Activated naive CD8-positive, alpha-beta T cell treated with anti-CD3 and anti-CD28 coated beads, Interleukin-2, amount 50 U/mL, for 16 hours (primary cell): ENCODE measurements around the gene UBE2V1.
"Not testable (repeated sequence)": the region's sequence is repeated elsewhere in the genome, so short reads cannot be mapped to it uniquely, and the experiment has no call there.

Experiments
- DNase-seq: peaks from one replicate; pipeline ENCODE4 v3.0.0-alpha.2; 2020; ENCODE audit warnings: low read depth, low spot score

Gene UBE2V1

DNA sequence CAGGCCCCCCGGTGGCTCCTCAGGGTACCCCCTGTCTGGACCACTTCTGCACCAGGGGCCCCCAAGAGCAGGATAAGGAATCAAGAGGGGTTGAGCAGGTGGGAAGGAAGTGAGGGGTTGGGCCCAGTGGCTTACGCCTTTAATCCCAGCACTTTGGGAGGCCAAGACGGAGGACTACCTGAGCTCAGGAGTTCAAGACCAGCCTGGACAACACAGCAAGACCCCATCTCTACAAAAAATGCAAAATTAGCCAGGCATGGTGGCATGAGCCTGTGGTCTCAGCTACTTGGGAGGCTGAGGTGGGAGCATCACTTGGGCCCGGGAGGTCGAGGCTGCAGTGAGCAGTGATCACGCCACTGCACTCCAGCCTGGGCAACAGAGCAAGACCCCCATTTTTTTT is 49.2 kb downstream of the UBE2V1 start:
- not testable (repeated sequence) for DNase-seq

DNA sequence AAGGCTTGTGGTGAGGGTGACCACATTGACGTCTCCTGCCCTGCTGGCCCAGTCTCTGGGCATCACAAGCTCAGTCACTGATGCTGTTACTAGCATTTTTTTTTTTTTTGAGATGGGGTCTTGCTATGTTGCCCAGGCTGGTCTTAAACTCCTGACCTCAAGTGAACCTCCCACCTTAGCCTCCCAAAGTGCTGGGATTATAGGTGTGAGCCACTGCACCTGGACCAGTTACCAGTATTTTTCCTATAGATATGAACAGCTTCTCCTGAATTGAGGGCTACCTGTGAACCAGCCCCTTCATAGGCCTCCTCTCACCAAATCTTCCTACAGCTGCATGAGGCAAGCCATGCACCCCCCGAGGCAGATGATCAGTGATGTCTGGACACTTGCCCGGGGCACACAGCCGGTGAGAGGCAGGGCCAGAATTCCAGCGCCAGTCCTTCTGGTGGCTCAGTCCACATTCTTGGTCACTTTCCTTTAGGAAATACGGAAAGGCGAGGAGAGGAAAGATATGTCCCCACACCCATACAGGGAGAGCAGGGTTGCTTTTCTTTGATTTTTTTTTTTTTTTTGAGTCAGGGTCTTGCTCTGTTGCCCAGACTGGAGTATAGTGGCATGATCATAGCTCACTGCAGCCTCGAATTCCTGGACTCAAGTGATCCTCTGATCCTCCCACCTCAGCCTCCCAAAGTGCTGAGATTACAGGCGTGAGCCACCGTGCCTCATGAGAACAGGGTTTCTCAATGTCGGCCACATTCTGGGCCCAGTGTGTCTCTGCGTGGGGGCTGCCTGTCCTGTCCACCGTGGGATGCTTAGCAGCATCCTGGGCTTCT is 50.7 kb downstream of the UBE2V1 start:
- no peak for DNase-seq

DNA sequence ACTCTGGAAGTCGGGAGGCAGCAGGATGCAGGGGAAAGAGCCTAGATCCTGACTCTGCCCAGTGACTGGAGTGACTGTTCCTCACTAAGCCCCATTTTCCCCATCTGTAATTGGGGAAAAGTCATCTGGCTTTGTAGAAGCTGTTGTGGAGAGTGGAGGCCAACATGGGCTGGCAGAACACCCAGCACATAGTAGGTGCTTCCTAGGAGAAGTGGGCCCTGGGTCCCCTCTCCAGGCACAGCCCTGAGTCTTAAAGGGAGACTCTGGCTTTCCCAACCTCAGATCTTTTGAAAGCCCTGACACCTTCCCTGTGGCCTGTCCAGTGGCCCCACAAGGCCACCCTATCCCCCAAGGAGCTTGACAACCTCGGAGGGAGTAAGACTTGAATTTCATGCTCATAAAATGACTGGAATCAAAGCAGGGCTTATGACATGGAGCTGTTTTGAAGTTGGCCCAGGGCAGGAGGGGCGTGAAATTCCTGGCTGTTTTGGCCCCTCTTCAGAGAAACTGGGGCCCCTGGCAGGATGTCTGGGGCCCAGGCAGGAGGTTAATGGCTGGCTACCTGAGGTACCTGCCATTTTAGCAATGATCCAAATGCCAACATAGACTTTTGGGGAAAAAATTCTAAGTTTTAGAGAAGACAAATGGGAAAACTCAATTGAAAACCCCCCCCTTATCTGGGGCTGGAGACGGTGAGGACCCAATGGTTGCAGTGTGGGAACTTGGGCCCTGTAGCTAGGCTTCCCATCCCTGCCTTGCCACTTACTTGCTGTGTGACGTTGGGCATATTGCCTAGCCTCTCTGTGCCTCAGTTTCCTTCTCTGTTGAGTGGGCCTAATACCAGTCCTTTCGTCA is 51.6 kb downstream of the UBE2V1 start:
- DNase-seq: no peak

DNA sequence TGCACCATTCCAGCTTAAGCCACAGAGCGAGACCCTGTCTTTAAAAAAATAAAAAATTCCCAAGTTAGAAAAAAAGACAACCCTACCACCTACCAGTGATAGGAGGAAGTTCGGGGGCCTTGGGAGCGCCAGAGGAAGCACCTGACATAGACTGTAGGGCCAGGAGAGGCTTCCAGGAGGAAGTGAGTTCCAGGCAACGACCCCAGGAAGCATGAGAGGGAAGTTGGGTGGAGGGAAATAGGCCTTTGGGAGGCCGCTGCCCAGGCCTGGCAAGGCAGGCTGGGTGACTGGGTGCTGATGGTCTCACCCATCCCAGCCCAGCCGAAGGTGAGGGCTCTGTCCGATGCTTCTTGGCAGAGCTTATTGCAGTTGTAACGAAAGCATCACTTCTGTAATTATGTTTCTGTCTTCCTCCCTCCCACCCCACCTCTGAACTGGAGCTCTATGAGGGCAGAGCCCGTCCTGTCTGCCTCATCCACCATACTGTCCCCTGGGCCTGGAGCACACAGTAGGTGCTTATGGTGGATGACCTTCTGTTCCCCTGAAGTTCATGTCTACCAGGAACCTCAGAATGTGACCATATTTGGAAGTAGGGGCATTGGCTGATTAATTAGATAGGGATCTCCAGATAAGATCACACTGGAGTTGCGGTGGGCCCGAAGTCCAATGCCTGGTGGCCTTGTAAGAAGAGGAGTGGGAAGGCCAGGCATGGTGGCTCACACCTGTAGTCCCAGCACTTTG is 54.1 kb downstream of the UBE2V1 start:
- DNase-seq: no peak

DNA sequence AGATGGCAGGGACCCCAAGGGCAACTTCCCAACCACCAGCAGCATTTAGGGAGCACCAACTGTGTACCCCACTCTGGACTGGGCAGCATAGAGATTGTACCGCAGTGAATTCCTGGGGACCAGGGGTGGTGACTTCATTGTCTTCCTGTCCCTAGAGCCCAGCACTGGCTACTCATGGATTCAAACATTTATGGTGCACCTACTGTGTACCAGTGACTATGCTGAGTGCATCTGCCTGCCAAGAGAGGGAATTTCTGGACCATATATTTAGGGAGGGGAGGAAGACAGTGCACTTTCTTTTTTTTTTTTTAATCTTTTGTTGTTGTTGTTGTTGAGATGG is 55.3 kb downstream of the UBE2V1 start:
- DNase-seq: no peak

DNA sequence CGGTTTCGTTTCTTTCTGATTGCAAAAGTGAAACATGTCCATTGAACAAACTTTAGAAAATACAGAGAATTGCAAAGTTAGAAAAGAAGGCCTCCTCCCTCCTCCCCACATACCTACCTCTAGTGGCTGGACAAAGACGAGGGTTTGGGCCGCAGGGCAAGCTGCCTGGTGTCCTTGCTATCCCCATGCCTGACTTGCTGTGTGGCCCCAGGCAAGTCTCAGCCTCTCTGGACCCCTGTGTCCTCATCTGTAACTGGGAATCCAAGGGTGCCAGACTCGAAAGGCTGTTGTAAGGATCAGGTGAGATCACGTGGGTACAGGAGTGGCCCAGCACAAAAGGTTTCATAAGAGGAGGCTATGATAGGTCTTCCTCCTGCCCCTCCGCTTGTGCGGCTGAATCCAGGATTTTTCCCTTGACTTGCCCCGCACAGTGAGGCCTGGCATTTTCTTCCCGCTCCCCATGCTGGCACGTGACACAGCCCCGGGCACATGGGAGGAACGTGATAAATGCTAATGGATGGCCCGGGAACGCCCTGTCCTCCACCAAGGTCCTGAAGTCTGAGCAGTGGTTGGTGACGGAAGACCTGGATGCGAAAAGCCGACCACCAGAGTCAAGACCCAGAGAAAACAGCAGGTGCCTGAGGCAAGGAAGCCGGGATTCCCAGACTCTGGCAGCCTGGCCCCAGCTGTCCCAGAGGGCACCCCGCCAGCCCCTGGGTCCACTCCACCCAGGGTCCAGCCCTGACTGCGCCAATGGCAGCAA is 55.8 kb downstream of the UBE2V1 start:
- no peak for DNase-seq

DNA sequence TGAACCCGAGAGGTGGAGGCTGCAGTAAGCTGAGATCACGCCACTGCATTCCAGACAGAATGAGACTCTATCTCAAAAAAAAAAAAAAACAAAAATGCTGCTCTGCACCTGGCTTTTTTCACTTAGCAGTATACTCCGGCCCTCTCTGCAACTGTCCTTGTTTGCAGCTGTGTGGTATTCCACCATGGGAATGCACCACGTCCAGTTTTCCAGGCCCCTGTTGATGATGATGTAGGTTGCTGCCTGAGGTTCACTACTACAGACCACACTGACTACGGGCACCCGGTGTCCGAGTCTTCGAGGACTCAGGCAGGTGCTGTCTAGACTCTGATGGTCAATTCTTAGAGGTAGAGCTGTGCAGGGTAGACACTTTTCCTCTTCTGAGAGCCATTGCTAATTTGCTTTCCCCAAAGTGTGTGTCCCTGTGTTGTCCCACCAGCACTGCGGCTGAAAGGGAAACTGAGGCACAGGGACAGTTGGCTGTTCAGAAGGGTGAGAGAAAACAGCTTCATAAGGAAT is 56.5 kb downstream of the UBE2V1 start:
- DNase-seq: no peak

DNA sequence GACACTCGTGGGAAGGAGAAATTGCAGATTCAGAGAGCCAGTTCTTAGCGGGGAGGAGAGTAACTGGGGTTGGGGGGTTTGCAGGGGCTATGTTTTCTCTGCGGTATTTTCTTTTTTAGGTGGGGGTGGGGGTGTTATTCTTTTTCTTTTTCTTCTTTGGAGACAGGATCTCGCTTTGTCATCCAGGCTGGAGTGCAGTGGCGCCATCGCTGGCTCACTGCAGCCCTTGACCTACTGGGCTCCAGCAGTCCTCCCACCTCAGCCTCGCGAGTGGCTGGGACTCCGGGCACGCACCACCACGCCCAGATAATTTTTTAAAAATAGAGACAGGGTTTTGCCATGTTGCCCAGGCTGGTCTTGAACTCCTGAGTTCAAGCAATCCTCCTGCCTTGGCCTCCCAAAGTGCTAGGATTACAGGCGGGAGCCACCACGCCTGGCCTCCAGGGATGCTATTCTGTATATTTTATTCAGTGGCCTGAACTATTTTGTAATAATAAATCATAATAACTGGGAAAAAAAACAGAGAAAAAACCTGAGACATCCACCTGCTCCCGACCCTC is 57.3 kb downstream of the UBE2V1 start:
- DNase-seq: no peak

DNA sequence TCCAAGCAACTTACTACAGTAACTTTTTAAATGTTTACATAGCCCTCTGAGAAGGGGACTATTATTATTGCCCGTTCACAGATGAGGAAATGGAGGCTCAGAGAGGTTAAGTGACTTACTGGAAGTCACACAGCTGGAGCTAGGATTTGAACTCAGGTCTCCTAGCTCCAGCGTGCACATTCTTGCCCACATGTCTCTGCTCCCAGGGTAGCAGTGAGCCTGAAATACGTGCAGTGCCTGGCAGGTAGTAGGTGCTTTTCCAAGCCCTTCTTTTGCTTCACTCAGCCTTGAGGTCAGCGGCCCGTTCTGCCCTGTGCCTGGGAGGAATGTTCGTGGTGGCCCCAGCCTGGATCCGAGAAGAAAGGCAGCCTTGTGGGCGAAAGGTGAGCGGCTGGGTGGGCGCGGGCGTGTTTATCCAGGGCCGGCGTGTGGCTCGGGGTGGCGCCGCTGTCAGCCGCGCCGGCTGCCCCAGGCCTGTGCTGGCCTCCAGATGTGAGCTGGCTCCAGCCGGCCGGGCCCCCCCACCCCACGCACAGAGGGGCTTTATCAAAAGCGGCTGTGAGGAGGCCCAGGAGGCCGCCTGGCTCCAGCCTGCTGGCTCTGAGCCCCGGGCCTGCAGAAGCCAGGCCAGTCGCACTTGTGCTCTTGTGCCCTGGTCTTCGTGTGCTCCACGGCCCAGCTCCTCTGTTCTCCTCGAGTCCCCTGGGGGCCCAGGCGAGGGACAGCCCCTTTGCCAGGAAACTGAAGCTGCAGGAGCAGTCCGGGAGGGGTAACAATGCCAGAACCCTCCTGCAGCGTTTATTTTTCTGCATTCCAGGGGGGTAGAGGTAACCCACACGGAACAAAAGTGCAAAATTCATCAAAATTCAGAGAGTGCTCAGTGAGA is 58.1 kb downstream of the UBE2V1 start:
- no peak for DNase-seq

DNA sequence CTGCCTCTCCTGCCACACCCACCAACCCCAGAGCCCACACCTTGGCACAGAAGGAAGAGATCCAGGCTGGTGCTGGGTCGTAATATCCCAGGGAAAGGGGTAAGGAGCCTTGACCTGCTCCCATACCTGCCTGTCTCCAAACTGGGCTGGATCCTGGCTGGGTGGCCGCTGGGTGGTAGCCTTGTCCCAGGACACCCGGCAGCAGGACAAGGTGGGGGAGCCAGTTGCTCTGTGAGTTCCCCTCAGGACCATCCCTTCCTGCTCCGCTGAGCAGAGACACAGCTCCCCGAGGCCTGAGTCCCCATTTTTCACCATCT is 58.8 kb downstream of the UBE2V1 start:
- DNase-seq: no peak

DNA sequence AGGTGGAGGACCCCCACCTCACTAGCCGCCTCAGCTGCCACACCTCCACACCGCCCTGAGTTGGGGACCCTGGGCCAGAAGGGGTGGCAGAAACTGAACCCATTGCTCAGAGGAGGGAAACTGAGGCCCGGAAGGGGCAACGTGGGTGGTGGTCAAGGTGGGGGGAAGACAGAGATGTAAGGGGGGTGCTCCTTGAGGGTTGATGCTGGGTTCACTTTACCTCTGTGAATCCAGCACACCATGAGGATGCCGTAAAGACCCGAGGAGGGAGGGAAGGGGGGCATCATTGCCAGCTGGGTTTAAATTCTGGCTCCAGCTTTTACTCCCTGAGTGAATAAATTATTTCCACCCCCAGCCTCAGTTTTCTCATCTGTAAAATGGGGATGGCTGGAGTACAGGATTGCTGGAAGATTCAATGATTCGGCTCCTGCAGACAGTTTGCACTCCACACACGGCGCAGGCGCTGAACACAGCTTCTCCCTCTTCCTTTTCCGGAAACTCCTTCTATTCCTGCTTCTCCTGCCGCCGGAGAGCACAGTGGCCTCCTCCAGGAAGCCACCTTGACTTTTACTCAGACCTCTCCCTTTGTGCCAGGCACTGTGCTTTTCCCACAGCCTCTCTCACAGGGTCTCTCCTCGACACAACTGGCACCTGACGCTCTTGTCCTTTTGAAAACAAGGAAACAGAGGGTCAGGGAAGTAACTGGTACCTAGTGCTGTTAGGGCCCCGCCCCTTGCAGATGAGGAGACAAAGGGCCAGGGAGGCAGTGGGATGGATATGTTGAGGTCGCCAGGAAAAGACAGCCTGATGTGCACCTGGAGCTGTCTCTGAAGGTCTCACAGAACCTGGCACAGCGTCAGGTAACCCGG is 59.4 kb downstream of the UBE2V1 start:
- no peak for DNase-seq

DNA sequence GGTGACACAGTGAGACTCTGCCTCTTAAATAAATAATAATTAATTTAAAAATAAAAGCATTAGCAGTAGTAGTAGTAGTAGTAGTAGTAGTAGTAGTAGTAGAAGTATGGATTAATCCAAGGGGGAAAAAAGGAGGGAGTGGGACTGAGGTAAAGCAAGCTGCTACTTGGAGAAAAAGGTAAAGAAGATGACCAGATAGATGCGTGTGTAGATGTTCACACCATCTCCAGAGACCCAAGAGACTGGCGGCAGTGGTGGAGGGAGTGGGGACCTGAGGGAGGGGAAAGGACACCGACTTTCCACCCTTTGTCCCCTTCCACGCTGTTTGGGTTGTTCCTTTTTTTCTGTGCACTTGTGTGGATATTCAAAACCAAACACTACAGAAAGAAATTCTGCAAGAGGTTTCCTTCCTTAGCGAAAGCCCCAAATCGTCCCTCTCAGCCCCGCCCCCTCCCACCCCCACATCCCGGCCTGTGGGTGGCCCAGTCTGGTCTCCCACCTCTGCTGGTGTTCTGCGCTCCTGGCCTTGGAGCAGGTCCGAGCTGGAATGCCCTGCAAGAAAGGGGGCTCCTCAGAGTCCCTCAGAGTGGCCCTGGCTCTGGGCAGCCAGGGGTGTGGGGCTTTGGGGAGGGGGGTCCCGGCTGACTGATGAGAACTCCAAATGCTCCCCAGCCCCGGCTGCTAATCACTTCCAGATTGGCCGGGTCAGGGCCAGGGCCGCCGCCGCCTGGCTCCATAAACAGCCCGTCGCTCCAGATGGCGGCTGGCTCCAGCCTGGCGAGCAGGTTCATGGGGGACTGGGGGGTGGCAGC is 60.2 kb downstream of the UBE2V1 start:
- DNase-seq: no peak

DNA sequence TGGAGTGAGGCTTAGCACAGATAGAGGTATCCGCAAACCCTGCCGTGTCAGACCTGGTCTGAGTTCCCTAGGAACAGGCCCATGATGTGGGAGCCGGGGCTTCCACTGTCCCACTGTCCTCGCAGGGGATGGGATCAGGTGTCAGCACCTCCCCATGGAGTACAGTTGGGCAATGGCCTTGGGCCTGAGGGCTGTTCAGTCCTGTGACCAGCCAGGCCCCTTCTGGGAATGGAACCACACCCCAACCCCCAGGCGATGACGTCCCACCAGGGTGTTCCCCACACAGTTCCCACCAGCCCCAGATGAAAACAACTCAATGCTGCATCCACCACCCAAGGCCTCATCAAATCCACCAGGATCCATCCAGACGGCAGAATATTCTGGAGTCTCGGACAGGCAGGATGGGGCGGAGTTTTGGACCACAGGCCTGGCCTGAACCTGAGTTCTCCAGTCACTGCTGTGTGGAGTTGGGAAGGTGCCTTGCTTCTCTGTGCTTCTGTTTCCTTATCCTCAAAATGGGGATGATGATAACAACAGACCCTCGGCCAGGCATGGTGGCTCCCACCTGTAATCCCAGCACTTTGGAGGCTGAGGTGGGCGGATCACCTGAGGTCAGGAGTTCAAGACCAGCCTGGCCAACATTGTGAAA is 62.2 kb downstream of the UBE2V1 start:
- no peak for DNase-seq

DNA sequence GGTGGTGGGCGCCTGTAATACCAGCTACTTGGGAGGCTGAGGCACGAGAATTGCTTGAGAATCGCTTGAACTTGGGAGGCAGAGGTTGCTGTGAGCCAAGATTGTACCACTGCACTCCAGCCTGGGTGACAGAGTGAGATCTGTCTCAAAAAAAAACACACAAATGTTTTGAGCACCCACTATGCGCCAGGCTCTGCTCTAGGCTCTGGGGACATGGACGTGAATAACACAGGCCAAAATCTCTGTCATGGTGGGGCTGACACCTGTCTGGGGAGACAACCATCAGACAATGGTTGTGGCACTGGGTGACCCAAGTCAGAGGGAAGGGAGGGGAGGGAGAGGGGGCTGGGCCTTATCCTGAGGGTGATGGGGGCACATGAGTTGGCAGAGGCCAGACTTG is 62.7 kb downstream of the UBE2V1 start:
- no peak for DNase-seq

DNA sequence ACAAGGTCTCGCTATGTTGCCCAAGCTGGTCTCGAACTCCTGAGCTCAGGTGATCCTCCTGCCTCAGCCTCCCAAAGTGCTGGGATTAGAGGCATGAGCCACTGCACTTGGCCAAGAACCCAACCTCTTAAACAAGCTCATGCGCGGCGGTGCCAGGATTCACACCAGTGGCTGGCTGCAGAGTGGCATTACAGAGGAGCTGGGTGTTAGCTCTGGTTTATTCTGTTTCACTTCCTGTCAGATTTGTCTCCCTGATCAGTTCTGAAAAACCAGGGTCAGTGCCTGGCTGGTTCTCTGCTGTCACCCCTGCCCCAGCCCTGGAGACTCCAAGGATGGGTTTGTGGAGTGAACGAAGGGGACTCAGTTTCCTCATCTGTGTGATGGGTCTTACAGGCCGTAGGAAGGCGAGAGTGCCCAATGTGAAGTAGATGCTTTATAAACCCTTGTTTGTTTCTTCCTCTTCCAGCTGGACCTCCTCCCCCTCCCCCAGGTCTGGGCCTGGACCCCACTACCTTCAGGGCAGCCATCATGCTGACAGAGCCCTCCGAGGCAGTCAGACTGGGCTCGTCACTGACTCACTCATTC is 63.4 kb downstream of the UBE2V1 start:
- DNase-seq: no peak

DNA sequence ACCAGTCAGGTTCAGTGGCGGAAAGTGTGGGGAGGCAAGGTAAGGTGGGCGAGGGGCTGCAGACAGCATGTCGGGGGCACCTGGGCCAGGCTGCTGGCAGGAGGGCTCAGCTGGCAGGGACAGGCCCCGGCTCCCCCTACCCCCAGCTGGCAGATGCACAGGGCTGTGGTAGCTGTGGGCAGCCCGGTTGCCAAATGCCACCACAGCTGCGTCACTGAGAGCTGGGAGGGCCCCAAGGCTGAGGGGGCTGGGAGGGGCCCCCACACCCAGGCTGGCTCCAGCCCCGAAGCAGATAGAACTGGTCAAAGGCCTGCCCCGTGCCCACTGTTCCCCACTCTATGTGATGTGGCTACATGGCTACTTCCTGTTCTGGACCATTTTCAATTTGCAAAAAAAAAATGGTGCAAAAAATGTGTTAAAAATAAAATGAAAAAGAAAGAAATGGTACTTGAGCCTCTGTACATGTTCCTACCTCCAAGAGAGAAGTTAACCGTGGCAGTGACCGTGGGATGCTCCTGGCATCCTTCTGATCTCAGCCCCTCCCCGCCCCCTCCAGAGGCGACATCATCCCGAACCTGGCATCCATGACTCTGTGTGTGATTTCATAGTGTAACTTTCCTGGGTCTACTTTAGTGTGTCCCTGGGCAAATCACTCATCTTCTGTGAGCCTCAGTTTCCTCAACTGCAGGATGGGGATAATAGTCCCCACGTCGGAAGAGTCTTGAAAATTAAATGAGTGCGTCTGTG is 64.4 kb downstream of the UBE2V1 start:
- no peak for DNase-seq
